Measurements from ENCODE around the gene SCGB3A1. TPM values are rescaled to one million over a fixed set of nuclear protein-coding genes. Genes with fewer than 3 reads are reported as not detected.

The SCGB3A1 gene
- total and polyA plus RNA-seq, 9 of the 15 experiments (the other 6 are each of a cell fraction or from before 2014, with no cell fraction given): 0.33 TPM; not detected in 8

DNA sequence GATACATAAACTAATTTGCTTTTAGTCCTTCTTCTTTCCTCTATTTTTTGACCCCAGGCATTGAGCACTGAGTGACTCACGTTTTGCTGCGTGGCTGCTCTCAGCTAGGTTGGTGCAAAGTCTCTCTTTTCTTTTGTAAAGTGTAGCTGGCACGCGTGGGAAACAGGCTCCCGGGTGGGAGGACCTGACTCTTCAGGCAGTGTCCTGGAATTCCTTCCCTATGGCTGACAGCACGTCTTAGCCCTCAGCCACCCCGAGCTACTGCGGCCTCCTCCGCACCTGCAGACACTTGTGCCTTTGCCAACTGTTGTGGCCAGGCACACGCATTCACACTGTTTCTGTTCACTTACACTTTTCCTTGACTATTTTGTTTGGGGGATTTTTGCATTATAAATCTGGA, 877 bp upstream of the SCGB3A1 start:
- H3K9me3 ChIP-seq (replicated peaks; ENCODE audit: control insufficient read depth, insufficient read depth, low read depth, low read length): no peaks in the 10 kb centered on the region
- H3K36me3 ChIP-seq (ENCODE audit: control insufficient read depth, insufficient read depth, low read length): no peaks in the 10 kb centered on the region
- no peak for ATAC-seq
- no peak overlapping the region for H3K9ac ChIP-seq (ENCODE audit: insufficient read depth in 1 of 2, low read depth in 2 of 2, low read length in 2 of 2)
- H3K27ac ChIP-seq (ENCODE audit: extremely low read depth, low read depth, low read length): no peak overlapping the region
- H2AFZ ChIP-seq (ENCODE audit: low read depth, low read length): no peak overlapping the region
- no peaks in the 10 kb centered on the region for H3K79me2 ChIP-seq (ENCODE audit: control insufficient read depth, insufficient read depth, low read length)
- CTCF ChIA-PET (ENCODE audit: low intra/inter-chr PET ratio): no interaction called here
- H4K20me1 ChIP-seq (replicated peaks; ENCODE audit: control insufficient read depth, insufficient read depth, low read length): no peaks in the 10 kb centered on the region
- H3K4me1 ChIP-seq (replicated peaks in 1 of 2; ENCODE audit: control insufficient read depth in 2 of 2, insufficient read depth in 2 of 2, low read length in 2 of 2): peaks cover 10 to 52% of the 10 kb centered on the region in 2 experiments; a peak in 4 of 5 replicates
- DNase-seq (ENCODE audit: extremely low read depth in 1 of 4, low spot score in 3 of 4): no peak
- no peak overlapping the region for H3K4me3 ChIP-seq
- in situ Hi-C loops (cut with MboI): no loop called here
- WGBS (ENCODE audit: insufficient coverage, low coverage, missing lambda C conversion rate): 43% methylated on average over 10 of the region's 10 CpGs
- POLR2A ChIA-PET: no interaction called here
- no peak for FAIRE-seq
- intact Hi-C loops (cut with micrococcal nuclease): no loop called here
- no TSS peak for BruUV-seq (replicated peaks)
- H3K27me3 ChIP-seq (ENCODE audit: control insufficient read depth in 2 of 2, insufficient read depth in 2 of 2, low read length in 2 of 2): peaks cover 3 to 27% of the 10 kb centered on the region in 2 experiments; a peak in 3 of 5 replicates
- H3K9me1 ChIP-seq (ENCODE audit: control insufficient read depth, insufficient read depth, low read length): no peaks in the 10 kb centered on the region
- H3K4me2 ChIP-seq (ENCODE audit: insufficient read depth, low read length): no peak overlapping the region
- TF ChIP-seq ZNF561 (CRISPR knock-in tag; conservative IDR thresholded peaks at IDR 0.05) (no peak), RBM22 (IDR thresholded peaks at IDR 0.05; ENCODE audit: low read depth, low read length, poor library complexity, severe bottlenecking) (no peak), ZNF133 (CRISPR knock-in tag; IDR thresholded peaks at IDR 0.05) (no peak), ETS2 (tag; IDR thresholded peaks at IDR 0.05; ENCODE audit: borderline replicate concordance, poor library complexity, severe bottlenecking) (no peak)
- TF ChIP-seq, protein P1, sequence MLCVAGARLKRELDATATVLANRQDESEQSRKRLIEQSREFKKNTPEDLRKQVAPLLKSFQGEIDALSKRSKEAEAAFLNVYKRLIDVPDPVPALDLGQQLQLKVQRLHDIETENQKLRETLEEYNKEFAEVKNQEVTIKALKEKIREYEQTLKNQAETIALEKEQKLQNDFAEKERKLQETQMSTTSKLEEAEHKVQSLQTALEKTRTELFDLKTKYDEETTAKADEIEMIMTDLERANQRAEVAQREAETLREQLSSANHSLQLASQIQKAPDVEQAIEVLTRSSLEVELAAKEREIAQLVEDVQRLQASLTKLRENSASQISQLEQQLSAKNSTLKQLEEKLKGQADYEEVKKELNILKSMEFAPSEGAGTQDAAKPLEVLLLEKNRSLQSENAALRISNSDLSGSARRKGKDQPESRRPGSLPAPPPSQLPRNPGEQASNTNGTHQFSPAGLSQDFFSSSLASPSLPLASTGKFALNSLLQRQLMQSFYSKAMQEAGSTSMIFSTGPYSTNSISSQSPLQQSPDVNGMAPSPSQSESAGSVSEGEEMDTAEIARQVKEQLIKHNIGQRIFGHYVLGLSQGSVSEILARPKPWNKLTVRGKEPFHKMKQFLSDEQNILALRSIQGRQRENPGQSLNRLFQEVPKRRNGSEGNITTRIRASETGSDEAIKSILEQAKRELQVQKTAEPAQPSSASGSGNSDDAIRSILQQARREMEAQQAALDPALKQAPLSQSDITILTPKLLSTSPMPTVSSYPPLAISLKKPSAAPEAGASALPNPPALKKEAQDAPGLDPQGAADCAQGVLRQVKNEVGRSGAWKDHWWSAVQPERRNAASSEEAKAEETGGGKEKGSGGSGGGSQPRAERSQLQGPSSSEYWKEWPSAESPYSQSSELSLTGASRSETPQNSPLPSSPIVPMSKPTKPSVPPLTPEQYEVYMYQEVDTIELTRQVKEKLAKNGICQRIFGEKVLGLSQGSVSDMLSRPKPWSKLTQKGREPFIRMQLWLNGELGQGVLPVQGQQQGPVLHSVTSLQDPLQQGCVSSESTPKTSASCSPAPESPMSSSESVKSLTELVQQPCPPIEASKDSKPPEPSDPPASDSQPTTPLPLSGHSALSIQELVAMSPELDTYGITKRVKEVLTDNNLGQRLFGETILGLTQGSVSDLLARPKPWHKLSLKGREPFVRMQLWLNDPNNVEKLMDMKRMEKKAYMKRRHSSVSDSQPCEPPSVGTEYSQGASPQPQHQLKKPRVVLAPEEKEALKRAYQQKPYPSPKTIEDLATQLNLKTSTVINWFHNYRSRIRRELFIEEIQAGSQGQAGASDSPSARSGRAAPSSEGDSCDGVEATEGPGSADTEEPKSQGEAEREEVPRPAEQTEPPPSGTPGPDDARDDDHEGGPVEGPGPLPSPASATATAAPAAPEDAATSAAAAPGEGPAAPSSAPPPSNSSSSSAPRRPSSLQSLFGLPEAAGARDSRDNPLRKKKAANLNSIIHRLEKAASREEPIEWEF (CRISPR knock-in tag; IDR thresholded peaks at IDR 0.05): no peak
- TF ChIP-seq, protein P2, sequence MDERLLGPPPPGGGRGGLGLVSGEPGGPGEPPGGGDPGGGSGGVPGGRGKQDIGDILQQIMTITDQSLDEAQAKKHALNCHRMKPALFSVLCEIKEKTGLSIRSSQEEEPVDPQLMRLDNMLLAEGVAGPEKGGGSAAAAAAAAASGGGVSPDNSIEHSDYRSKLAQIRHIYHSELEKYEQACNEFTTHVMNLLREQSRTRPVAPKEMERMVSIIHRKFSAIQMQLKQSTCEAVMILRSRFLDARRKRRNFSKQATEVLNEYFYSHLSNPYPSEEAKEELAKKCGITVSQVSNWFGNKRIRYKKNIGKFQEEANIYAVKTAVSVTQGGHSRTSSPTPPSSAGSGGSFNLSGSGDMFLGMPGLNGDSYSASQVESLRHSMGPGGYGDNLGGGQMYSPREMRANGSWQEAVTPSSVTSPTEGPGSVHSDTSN (CRISPR knock-in tag; IDR thresholded peaks at IDR 0.05; ENCODE audit: low read depth): no peak
- TF ChIP-seq, protein P2 (tag; conservative IDR thresholded peaks at IDR 0.05; ENCODE audit: low read depth): no peak
- TF ChIP-seq, protein P3, sequence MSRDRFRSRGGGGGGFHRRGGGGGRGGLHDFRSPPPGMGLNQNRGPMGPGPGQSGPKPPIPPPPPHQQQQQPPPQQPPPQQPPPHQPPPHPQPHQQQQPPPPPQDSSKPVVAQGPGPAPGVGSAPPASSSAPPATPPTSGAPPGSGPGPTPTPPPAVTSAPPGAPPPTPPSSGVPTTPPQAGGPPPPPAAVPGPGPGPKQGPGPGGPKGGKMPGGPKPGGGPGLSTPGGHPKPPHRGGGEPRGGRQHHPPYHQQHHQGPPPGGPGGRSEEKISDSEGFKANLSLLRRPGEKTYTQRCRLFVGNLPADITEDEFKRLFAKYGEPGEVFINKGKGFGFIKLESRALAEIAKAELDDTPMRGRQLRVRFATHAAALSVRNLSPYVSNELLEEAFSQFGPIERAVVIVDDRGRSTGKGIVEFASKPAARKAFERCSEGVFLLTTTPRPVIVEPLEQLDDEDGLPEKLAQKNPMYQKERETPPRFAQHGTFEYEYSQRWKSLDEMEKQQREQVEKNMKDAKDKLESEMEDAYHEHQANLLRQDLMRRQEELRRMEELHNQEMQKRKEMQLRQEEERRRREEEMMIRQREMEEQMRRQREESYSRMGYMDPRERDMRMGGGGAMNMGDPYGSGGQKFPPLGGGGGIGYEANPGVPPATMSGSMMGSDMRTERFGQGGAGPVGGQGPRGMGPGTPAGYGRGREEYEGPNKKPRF (IDR thresholded peaks at IDR 0.05; ENCODE audit: low read depth, low read length): no peak
- TF ChIP-seq, protein P4, sequence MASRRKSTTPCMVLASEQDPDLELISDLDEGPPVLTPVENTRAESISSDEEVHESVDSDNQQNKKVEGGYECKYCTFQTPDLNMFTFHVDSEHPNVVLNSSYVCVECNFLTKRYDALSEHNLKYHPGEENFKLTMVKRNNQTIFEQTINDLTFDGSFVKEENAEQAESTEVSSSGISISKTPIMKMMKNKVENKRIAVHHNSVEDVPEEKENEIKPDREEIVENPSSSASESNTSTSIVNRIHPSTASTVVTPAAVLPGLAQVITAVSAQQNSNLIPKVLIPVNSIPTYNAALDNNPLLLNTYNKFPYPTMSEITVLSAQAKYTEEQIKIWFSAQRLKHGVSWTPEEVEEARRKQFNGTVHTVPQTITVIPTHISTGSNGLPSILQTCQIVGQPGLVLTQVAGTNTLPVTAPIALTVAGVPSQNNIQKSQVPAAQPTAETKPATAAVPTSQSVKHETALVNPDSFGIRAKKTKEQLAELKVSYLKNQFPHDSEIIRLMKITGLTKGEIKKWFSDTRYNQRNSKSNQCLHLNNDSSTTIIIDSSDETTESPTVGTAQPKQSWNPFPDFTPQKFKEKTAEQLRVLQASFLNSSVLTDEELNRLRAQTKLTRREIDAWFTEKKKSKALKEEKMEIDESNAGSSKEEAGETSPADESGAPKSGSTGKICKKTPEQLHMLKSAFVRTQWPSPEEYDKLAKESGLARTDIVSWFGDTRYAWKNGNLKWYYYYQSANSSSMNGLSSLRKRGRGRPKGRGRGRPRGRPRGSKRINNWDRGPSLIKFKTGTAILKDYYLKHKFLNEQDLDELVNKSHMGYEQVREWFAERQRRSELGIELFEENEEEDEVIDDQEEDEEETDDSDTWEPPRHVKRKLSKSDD (conservative IDR thresholded peaks at IDR 0.05; ENCODE audit: low read length): no peak
